Measurements from ENCODE around the gene DLK1. TPM values are rescaled to one million over a fixed set of nuclear protein-coding genes. Genes with fewer than 3 reads are reported as not detected.

Gene DLK1
- polyA plus RNA-seq, 1 of the 3 experiments (the other 2 are of a cell fraction): 1.7 TPM

- peak overlapping the region; percentile 69 for H3K4me2 ChIP-seq
- H3K9me2 ChIP-seq: no peaks in the 10 kb centered on the region
- no peak overlapping the region for H3K4me3 ChIP-seq (ENCODE audit: low read depth in 2 of 2, low read length in 1 of 2)
- no peaks in the 10 kb centered on the region for H3K79me2 ChIP-seq (ENCODE audit: insufficient read depth)
- peaks cover 47 to 68% of the 10 kb centered on the region in 2 experiments for H3K4me1 ChIP-seq (ENCODE audit: control insufficient read depth in 1 of 2, insufficient read depth in 2 of 2, low read depth in 1 of 2, low read length in 1 of 2)
- peaks cover 22% of the 10 kb centered on the region for H3F3A ChIP-seq (replicated peaks; ENCODE audit: insufficient read depth)
- peak overlapping the region; percentile 56 to 78; a peak in 3 of 4 replicates for H3K27ac ChIP-seq (ENCODE audit: low read depth in 2 of 2, low read length in 1 of 2)
- H3K9me3 ChIP-seq: no peaks in the 10 kb centered on the region
- peak overlapping the region; percentile 67; the same call in 1 of the 2 replicates for H2AFZ ChIP-seq (ENCODE audit: low read depth)
- no peaks in the 10 kb centered on the region for H4K20me1 ChIP-seq (ENCODE audit: insufficient read depth)
- no peak overlapping the region for H3K9ac ChIP-seq
- ChIA-PET POLR2A (interaction anchor here (1.1 to 5.1 kb wide), 2 partner anchors 16 to 40 kb away, joined by 3 to 35 read pairs; partner anchors contain the start of gene DLK1), CTCF (interaction anchor here (0.9 to 1.2 kb wide), 2 partner anchors 36 to 271 kb away, joined by 3 to 4 read pairs; no protein-coding TSS in a partner anchor)
- no peak for DNase-seq
- WGBS (ENCODE audit: low lambda C conversion rate): 50% methylated on average over 23 of the region's 26 CpGs
- H3K36me3 ChIP-seq (replicated peaks in 1 of 2; ENCODE audit: control insufficient read depth in 1 of 2, insufficient read depth in 2 of 2, low read length in 1 of 2): no peaks in the 10 kb centered on the region
- H3K27me3 ChIP-seq (ENCODE audit: insufficient read depth): no peaks in the 10 kb centered on the region
- TF ChIP-seq MXI1 (IDR thresholded peaks at IDR 0.05; ENCODE audit: low read depth, low read length) (no peak), EZH2phosphoT487 (IDR thresholded peaks at IDR 0.05; ENCODE audit: borderline replicate concordance, low read depth) (no peak), USF2 (IDR thresholded peaks at IDR 0.05; ENCODE audit: borderline replicate concordance, low read depth, low read length) (no peak), POLR2AphosphoS5 (IDR thresholded peaks at IDR 0.05; ENCODE audit: low read depth, low read length) (no peak), FOXJ3 (CRISPR knock-in tag; IDR thresholded peaks at IDR 0.05) (no peak), TEAD4 (IDR thresholded peaks at IDR 0.05; ENCODE audit: borderline replicate concordance, insufficient read depth) (no peak), RFX5 (IDR thresholded peaks at IDR 0.05; ENCODE audit: low read length) (no peak), NRF1 (IDR thresholded peaks at IDR 0.05; ENCODE audit: low read depth, low read length) (no peak), ZBTB33 (IDR thresholded peaks at IDR 0.05; ENCODE audit: borderline replicate concordance, low read depth) (no peak), YY1 (IDR thresholded peaks at IDR 0.05; ENCODE audit: low read depth) (no peak), SMC3 (IDR thresholded peaks at IDR 0.05; ENCODE audit: low read depth, low read length) (no peak), NFIC (IDR thresholded peaks at IDR 0.05; ENCODE audit: borderline replicate concordance) (no peak), RCOR1 (IDR thresholded peaks at IDR 0.05; ENCODE audit: low read length) (no peak), TAF1 (IDR thresholded peaks at IDR 0.05; ENCODE audit: borderline replicate concordance, low read depth, low read length) (no peak), RAD21 (IDR thresholded peaks at IDR 0.05; ENCODE audit: low read length) (no peak), RXRA (IDR thresholded peaks at IDR 0.05; ENCODE audit: borderline replicate concordance, low read depth) (no peak), FOXM1 (IDR thresholded peaks at IDR 0.05; ENCODE audit: low read depth) (no peak), MEF2A (IDR thresholded peaks at IDR 0.05; ENCODE audit: borderline replicate concordance, low read depth) (no peak), JUND (IDR thresholded peaks at IDR 0.05) (peak; percentile 84), TCF12 (IDR thresholded peaks at IDR 0.05) (peak; percentile 28; the same call in 1 of the 2 replicates), ELF1 (IDR thresholded peaks at IDR 0.05) (no peak), GABPA (IDR thresholded peaks at IDR 0.05; ENCODE audit: low read depth) (no peak), FOSL2 (IDR thresholded peaks at IDR 0.05; ENCODE audit: borderline replicate concordance, low read depth) (peak; percentile 91)
- TF ChIP-seq, protein P1, sequence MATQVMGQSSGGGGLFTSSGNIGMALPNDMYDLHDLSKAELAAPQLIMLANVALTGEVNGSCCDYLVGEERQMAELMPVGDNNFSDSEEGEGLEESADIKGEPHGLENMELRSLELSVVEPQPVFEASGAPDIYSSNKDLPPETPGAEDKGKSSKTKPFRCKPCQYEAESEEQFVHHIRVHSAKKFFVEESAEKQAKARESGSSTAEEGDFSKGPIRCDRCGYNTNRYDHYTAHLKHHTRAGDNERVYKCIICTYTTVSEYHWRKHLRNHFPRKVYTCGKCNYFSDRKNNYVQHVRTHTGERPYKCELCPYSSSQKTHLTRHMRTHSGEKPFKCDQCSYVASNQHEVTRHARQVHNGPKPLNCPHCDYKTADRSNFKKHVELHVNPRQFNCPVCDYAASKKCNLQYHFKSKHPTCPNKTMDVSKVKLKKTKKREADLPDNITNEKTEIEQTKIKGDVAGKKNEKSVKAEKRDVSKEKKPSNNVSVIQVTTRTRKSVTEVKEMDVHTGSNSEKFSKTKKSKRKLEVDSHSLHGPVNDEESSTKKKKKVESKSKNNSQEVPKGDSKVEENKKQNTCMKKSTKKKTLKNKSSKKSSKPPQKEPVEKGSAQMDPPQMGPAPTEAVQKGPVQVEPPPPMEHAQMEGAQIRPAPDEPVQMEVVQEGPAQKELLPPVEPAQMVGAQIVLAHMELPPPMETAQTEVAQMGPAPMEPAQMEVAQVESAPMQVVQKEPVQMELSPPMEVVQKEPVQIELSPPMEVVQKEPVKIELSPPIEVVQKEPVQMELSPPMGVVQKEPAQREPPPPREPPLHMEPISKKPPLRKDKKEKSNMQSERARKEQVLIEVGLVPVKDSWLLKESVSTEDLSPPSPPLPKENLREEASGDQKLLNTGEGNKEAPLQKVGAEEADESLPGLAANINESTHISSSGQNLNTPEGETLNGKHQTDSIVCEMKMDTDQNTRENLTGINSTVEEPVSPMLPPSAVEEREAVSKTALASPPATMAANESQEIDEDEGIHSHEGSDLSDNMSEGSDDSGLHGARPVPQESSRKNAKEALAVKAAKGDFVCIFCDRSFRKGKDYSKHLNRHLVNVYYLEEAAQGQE (IDR thresholded peaks at IDR 0.05; ENCODE audit: low read depth, low read length): no peak
- TF ChIP-seq, protein P2, sequence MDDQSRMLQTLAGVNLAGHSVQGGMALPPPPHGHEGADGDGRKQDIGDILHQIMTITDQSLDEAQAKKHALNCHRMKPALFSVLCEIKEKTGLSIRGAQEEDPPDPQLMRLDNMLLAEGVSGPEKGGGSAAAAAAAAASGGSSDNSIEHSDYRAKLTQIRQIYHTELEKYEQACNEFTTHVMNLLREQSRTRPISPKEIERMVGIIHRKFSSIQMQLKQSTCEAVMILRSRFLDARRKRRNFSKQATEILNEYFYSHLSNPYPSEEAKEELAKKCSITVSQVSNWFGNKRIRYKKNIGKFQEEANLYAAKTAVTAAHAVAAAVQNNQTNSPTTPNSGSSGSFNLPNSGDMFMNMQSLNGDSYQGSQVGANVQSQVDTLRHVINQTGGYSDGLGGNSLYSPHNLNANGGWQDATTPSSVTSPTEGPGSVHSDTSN (IDR thresholded peaks at IDR 0.05): no peak
- TF ChIP-seq, protein P3, sequence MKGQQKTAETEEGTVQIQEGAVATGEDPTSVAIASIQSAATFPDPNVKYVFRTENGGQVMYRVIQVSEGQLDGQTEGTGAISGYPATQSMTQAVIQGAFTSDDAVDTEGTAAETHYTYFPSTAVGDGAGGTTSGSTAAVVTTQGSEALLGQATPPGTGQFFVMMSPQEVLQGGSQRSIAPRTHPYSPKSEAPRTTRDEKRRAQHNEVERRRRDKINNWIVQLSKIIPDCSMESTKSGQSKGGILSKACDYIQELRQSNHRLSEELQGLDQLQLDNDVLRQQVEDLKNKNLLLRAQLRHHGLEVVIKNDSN (IDR thresholded peaks at IDR 0.05; ENCODE audit: borderline replicate concordance, low read depth): no peak
These were observed 37.9 kb upstream of the DLK1 start for GRCh38 chr14:100688598-100689461.

Measured in SK-N-SH (cell line).